HEK293 (cell line): ENCODE measurements around the gene CD9.

Source experiments
- CTCF ChIA-PET: fragments of 350-600 bp; formaldehyde crosslinking; extraction: SDS; loops from one replicate; lab custom pipeline; 2021; ENCODE audit warnings: antibody characterized with exemption; lab: Yijun Ruan, JAX
- POLR2A ChIA-PET: fragments of 300-600 bp; formaldehyde crosslinking; extraction: SDS; loops from one replicate; lab custom pipeline; 2020; ENCODE audit warnings: antibody characterized with exemption, inconsistent platforms; lab: Yijun Ruan, JAX
- H3K27ac ChIP-seq: fragments of 200-500 bp; sonication (Bioruptor generic); 2 replicates; pipeline ENCODE4 v1.5.1; 2014; ENCODE audit warnings: low read depth, low read length, control low read depth, inconsistent platforms; ENCODE audit errors: extremely low read depth
- H3K36me3 ChIP-seq, 2 experiments: fragments of 200-500 bp in 1 of 2; sonication (Bioruptor generic) in 1 of 2; 1 replicate in 1 of 2; 2 replicates in 1 of 2; pipeline ENCODE4 v1.5.1; 2014 to 2017; ENCODE audit warnings: inconsistent platforms in 2 of 2, low read length in 2 of 2; ENCODE audit not compliant: control insufficient read depth in 2 of 2, insufficient read depth in 1 of 2
- H3K4me1 ChIP-seq: fragments of 200-500 bp; sonication (Bioruptor generic); 2 replicates; pipeline ENCODE4 v1.5.1; 2014; ENCODE audit warnings: mild to moderate bottlenecking, low read length, inconsistent platforms; ENCODE audit not compliant: control insufficient read depth, insufficient read depth
- H3K4me3 ChIP-seq: 2 replicates; pipeline ENCODE4 v1.5.1; 2011; ENCODE audit warnings: low read depth, mild to moderate bottlenecking, control low read depth, low read length, moderate library complexity
- H3K9me3 ChIP-seq: fragments of 200-500 bp; sonication (Bioruptor generic); 2 replicates; pipeline ENCODE4 v1.5.1; 2014; ENCODE audit warnings: low read depth, low read length, inconsistent platforms; ENCODE audit not compliant: control insufficient read depth, insufficient read depth
- GLI2 ChIP-seq: fragments of 450-650 bp; formaldehyde crosslinking; IDR thresholded peaks from 2 replicates; pipeline ENCODE4; 2017; ENCODE audit warnings: missing biosample characterization, missing genetic modification characterization, low read depth, borderline replicate concordance
- GLIS1 ChIP-seq: fragments of 450-650 bp; formaldehyde crosslinking; IDR thresholded peaks from 2 replicates; pipeline ENCODE4 v1.5.1; 2016; ENCODE audit warnings: missing biosample characterization, missing genetic modification characterization
- OVOL3 ChIP-seq: fragments of 450-650 bp; formaldehyde crosslinking; IDR thresholded peaks from 2 replicates; pipeline ENCODE4 v1.5.1; 2016; ENCODE audit warnings: missing biosample characterization, missing genetic modification characterization
- RBAK ChIP-seq: fragments of 450-650 bp; formaldehyde crosslinking; IDR thresholded peaks from 2 replicates; pipeline ENCODE4 v1.5.1; 2016; ENCODE audit warnings: missing biosample characterization, missing genetic modification characterization
- SETDB1 ChIP-seq: IDR thresholded peaks from one replicate; pipeline ENCODE4 v1.6.1; 2017; ENCODE audit warnings: mild to moderate bottlenecking, low read length, moderate library complexity, mixed read lengths; ENCODE audit not compliant: insufficient read length
- SP7 ChIP-seq: fragments of 450-650 bp; formaldehyde crosslinking; IDR thresholded peaks from 2 replicates; pipeline ENCODE4 v1.5.1; 2016; ENCODE audit warnings: missing biosample characterization, missing genetic modification characterization
- TCF7L2 ChIP-seq: IDR thresholded peaks from 2 replicates; pipeline ENCODE4 v1.6.1; 2011; ENCODE audit warnings: low read depth, mild to moderate bottlenecking, inconsistent platforms, low read length, moderate library complexity, borderline replicate concordance
- ZBTB8A ChIP-seq: fragments of 450-650 bp; formaldehyde crosslinking; IDR thresholded peaks from 2 replicates; pipeline ENCODE4 v1.5.1; 2016; ENCODE audit warnings: missing biosample characterization, missing genetic modification characterization
- ZFP37 ChIP-seq: fragments of 450-650 bp; formaldehyde crosslinking; IDR thresholded peaks from 2 replicates; pipeline ENCODE4 v1.5.1; 2016; ENCODE audit warnings: missing biosample characterization, missing genetic modification characterization
- ZNF121 ChIP-seq: fragments of 450-650 bp; formaldehyde crosslinking; IDR thresholded peaks from 2 replicates; pipeline ENCODE4 v1.5.1; 2016; ENCODE audit warnings: missing biosample characterization, missing genetic modification characterization
- ZNF19 ChIP-seq: fragments of 450-650 bp; formaldehyde crosslinking; IDR thresholded peaks from 2 replicates; pipeline ENCODE4; 2016; ENCODE audit warnings: missing biosample characterization, missing genetic modification characterization, low read depth
- ZNF2 ChIP-seq: fragments of 450-650 bp; formaldehyde crosslinking; IDR thresholded peaks from 2 replicates; pipeline ENCODE4 v1.5.1; 2016; ENCODE audit warnings: missing biosample characterization, missing genetic modification characterization
- ZNF211 ChIP-seq: fragments of 450-650 bp; formaldehyde crosslinking; IDR thresholded peaks from 2 replicates; pipeline ENCODE4 v1.5.1; 2016; ENCODE audit warnings: low read depth, missing biosample characterization, missing genetic modification characterization
- ZNF335 ChIP-seq: fragments of 450-650 bp; formaldehyde crosslinking; conservative IDR thresholded peaks from 2 replicates; pipeline ENCODE4 v1.5.1; 2016; ENCODE audit warnings: missing biosample characterization, missing genetic modification characterization
- ZNF514 ChIP-seq: fragments of 450-650 bp; formaldehyde crosslinking; IDR thresholded peaks from 2 replicates; pipeline ENCODE4 v1.5.1; 2016; ENCODE audit warnings: missing biosample characterization, missing genetic modification characterization
- ZNF768 ChIP-seq: fragments of 450-650 bp; formaldehyde crosslinking; IDR thresholded peaks from 2 replicates; pipeline ENCODE4 v1.5.1; 2018; ENCODE audit warnings: missing biosample characterization, mild to moderate bottlenecking, missing genetic modification characterization
- TF ChIP-seq, protein P1 (sequence below): fragments of 450-650 bp; formaldehyde crosslinking; IDR thresholded peaks from 2 replicates; pipeline ENCODE4 v1.5.1; 2016; ENCODE audit warnings: missing biosample characterization, missing genetic modification characterization
- TF ChIP-seq, protein P2 (sequence below): fragments of 450-650 bp; formaldehyde crosslinking; IDR thresholded peaks from 2 replicates; pipeline ENCODE4 v1.5.1; 2016; ENCODE audit warnings: missing biosample characterization, missing genetic modification characterization
- TF ChIP-seq, protein P3 (sequence below): fragments of 450-650 bp; formaldehyde crosslinking; IDR thresholded peaks from 2 replicates; pipeline ENCODE4 v1.5.1; 2017; ENCODE audit warnings: missing biosample characterization, missing genetic modification characterization
- TF ChIP-seq, protein P4 (sequence below): fragments of 450-650 bp; formaldehyde crosslinking; IDR thresholded peaks from 2 replicates; pipeline ENCODE4 v1.5.1; 2016; ENCODE audit warnings: missing biosample characterization, missing genetic modification characterization

Gene CD9

DNA sequence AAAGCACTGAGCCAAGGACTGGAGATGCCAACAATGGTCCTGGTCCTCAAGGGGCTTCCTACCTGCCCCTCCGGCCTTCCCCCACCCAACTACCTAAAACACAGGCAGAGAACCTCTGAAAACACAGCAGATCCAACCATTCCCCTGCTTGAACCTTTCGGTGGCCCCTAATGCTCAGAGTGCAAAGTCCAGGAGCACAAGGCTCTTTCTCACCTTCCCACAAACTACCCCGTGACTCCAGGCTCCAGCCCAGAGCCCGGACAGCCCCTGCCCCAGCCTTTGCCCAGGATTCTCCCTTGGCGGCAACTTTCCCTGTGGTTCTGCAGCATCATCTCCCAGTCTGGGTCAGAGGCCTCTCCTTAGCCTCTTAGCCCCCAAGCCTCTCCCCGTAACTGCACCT is 1.6 kb upstream of the CD9 start:
- Histone ChIP-seq H3K27ac (no peak overlapping the region), H3K4me3 (no peak overlapping the region), H3K36me3 (peaks cover 0 to 3% of the 10 kb centered on the region in 2 experiments; a peak in 1 of 3 replicates), H3K4me1 (no peaks in the 10 kb centered on the region), H3K9me3 (no peaks in the 10 kb centered on the region)
- TF ChIP-seq, protein P1, sequence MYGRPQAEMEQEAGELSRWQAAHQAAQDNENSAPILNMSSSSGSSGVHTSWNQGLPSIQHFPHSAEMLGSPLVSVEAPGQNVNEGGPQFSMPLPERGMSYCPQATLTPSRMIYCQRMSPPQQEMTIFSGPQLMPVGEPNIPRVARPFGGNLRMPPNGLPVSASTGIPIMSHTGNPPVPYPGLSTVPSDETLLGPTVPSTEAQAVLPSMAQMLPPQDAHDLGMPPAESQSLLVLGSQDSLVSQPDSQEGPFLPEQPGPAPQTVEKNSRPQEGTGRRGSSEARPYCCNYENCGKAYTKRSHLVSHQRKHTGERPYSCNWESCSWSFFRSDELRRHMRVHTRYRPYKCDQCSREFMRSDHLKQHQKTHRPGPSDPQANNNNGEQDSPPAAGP (tag by site-specific recombination) = no peak
- TF ChIP-seq, protein P2, sequence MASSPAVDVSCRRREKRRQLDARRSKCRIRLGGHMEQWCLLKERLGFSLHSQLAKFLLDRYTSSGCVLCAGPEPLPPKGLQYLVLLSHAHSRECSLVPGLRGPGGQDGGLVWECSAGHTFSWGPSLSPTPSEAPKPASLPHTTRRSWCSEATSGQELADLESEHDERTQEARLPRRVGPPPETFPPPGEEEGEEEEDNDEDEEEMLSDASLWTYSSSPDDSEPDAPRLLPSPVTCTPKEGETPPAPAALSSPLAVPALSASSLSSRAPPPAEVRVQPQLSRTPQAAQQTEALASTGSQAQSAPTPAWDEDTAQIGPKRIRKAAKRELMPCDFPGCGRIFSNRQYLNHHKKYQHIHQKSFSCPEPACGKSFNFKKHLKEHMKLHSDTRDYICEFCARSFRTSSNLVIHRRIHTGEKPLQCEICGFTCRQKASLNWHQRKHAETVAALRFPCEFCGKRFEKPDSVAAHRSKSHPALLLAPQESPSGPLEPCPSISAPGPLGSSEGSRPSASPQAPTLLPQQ (tag by site-specific recombination) = no peak
- TF ChIP-seq TCF7L2 = no peak
- TF ChIP-seq, protein P3, sequence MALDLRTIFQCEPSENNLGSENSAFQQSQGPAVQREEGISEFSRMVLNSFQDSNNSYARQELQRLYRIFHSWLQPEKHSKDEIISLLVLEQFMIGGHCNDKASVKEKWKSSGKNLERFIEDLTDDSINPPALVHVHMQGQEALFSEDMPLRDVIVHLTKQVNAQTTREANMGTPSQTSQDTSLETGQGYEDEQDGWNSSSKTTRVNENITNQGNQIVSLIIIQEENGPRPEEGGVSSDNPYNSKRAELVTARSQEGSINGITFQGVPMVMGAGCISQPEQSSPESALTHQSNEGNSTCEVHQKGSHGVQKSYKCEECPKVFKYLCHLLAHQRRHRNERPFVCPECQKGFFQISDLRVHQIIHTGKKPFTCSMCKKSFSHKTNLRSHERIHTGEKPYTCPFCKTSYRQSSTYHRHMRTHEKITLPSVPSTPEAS (tag by site-specific recombination) = no peak
- CTCF ChIA-PET = interaction anchor here (0.7 to 2.2 kb wide), 2 partner anchors 80 to 86 kb away, joined by 3 to 15 read pairs; no protein-coding TSS in a partner anchor
- POLR2A ChIA-PET = no interaction called here

DNA sequence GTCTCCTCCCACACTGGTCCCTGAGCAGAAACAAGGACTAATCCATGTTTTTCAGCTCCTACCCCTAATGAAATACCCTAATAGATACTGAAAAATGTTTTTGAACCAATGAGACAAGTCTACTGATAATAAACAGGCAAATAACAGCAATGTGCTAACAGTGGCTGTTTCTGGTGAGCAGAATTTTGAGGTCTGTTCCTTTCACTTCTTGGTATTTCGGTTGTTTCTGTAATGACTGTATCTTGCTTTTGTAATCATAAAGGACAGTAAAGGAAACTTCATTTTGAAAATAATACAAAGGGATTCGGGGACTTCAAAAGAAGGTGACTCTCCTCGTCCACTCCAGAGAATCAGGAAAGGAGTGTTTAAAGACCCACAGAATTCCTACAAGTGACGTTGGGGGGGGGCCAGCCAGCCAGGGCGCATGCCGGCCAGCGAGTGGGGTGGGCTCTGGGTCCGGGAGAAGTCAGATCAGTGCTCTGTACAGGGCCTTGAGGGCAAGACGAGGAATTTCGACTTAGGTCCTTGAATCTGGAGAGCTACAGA is 1.1 kb upstream of the CD9 start:
- no peak overlapping the region for H3K27ac ChIP-seq
- H3K4me1 ChIP-seq = no peaks in the 10 kb centered on the region
- no peak overlapping the region for H3K4me3 ChIP-seq
- TF ChIP-seq RBAK (tag by site-specific recombination) = no peak
- TF ChIP-seq ZNF514 (tag by site-specific recombination) = no peak
- no peak for TF ChIP-seq ZFP37 (tag by site-specific recombination)
- no peak for TF ChIP-seq OVOL3
- no peak for TF ChIP-seq SP7 (tag by site-specific recombination)
- POLR2A ChIA-PET = no interaction called here
- no peaks in the 10 kb centered on the region for H3K9me3 ChIP-seq
- H3K36me3 ChIP-seq = peaks cover 0 to 3% of the 10 kb centered on the region in 2 experiments; a peak in 1 of 3 replicates
- CTCF ChIA-PET = interaction anchor here (1.2 to 4.1 kb wide), 3 partner anchors 15 to 86 kb away, joined by 5 to 54 read pairs (median 6); no protein-coding TSS in a partner anchor

DNA sequence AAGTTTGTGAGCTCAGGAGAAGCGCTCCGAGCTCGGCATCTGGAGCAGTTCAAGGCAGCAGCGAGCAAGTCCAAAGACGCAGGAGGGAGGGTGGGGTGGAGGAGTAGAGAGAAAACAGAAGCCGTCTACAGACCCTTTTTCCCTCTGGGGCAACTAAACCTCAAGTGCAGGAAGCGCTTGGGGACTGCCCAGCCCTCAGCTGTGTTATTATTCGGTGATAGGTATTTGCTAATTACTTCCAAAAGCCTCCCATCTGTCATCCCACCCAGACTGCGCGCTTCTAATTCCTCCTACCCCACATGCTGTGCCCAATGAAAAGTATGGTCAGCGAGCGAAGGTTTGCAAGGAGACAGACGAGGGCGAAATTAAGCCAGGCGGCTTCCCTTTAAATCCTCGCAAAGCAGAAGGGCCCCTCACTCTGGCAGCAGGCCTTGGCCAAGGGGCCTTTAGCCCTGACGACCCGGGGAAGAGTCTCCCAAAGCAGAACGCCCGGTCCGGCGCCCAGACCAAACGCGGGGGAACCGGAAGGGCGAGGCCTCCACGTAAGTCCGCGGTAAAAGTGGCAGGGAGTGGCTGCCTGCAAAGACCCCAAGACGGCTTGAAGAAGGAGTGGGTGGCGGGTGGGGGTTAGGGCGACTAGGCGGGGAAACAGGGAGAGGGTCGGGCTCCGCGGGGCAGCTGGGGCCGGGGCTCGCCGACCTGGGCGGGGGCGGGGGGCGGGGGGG is 507 bp upstream of the CD9 start:
- Histone ChIP-seq H3K9me3 (no peaks in the 10 kb centered on the region), H3K27ac (no peak overlapping the region), H3K4me1 (no peaks in the 10 kb centered on the region), H3K4me3 (peak overlapping the region; percentile 71), H3K36me3 (peaks cover 0 to 3% of the 10 kb centered on the region in 2 experiments; a peak in 1 of 3 replicates)
- ChIA-PET POLR2A (interaction anchor here (1.4 kb wide), 1 partner anchor 18 kb away, joined by 4 read pairs; no protein-coding TSS in a partner anchor), CTCF (interaction anchor here (1.2 to 4.1 kb wide), 3 partner anchors 14 to 85 kb away, joined by 5 to 54 read pairs (median 6); no protein-coding TSS in a partner anchor)
- no peak for TF ChIP-seq SETDB1
- TF ChIP-seq, protein P1 (tag by site-specific recombination) = peak; percentile 87
- no peak for TF ChIP-seq ZNF211
- TF ChIP-seq GLI2 = no peak
- TF ChIP-seq ZNF19 (tag by site-specific recombination) = no peak
- no peak for TF ChIP-seq ZNF2 (tag by site-specific recombination)
- no peak for TF ChIP-seq ZNF121 (tag by site-specific recombination)
- TF ChIP-seq ZNF768 (tag by site-specific recombination) = no peak
- TF ChIP-seq GLIS1 (tag by site-specific recombination) = peak; percentile 9; the same call in 1 of the 2 replicates
- peak; percentile 94 for TF ChIP-seq ZNF335
- peak; percentile 70 for TF ChIP-seq ZBTB8A
- TF ChIP-seq, protein P4, sequence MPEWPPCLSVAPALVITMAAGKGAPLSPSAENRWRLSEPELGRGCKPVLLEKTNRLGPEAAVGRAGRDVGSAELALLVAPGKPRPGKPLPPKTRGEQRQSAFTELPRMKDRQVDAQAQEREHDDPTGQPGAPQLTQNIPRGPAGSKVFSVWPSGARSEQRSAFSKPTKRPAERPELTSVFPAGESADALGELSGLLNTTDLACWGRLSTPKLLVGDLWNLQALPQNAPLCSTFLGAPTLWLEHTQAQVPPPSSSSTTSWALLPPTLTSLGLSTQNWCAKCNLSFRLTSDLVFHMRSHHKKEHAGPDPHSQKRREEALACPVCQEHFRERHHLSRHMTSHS = no peak
